PC-9 (cell line): ENCODE measurements around the gene SLC9A3.

ENCODE experiments used
- CTCF ChIP-seq: fragments of 200-600 bp; sonication (generic); conservative IDR thresholded peaks from 2 replicates; pipeline ENCODE4 v1.6.1; 2017; ENCODE audit warnings: mixed run types, antibody characterized with exemption, mild to moderate bottlenecking, moderate library complexity
- EZH2 ChIP-seq: fragments of 200-600 bp; sonication (generic); IDR thresholded peaks from 2 replicates; pipeline ENCODE4 v1.8.0; 2017; ENCODE audit warnings: antibody characterized with exemption, low read depth

GRCh38 chr5:533243-533954 lies 9.2 kb upstream of the SLC9A3 start:
- no peak for TF ChIP-seq CTCF
- TF ChIP-seq EZH2 = no peak
